K562 (cell line): ENCODE data around the gene U2SURP.

Experiments
- CBX2 ChIP-seq: fragments of 200-600 bp; sonication (generic); IDR thresholded peaks from one replicate; pipeline ENCODE4 v1.6.1; 2012; ENCODE audit warnings: mild to moderate bottlenecking, low read length, inconsistent platforms; ENCODE audit not compliant: insufficient read depth, poor library complexity, severe bottlenecking
- CTCF ChIP-seq, 3 experiments: IDR thresholded peaks in 2 of 3; conservative IDR thresholded peaks in 1 of 3; 2 replicates each; pipeline ENCODE4 v1.5.1; 2011 to 2012; ENCODE audit warnings: low read length in 3 of 3, mild to moderate bottlenecking in 3 of 3, control low read depth in 2 of 3, improper control_type of control experiment in 1 of 3, inconsistent platforms in 1 of 3, low read depth in 1 of 3, mixed read lengths in 1 of 3, moderate library complexity in 1 of 3; ENCODE audit not compliant: insufficient read depth in 2 of 3
- E2F5 ChIP-seq: sonication (generic); formaldehyde crosslinking; IDR thresholded peaks from 2 replicates; pipeline ENCODE4 v1.8.0; 2022; ENCODE audit warnings: mild to moderate bottlenecking, missing genetic modification reagents
- ETV6 ChIP-seq, 3 experiments: fragments of 150-350 bp in 1 of 3; sonication (generic) in 1 of 3; formaldehyde crosslinking in 1 of 3; IDR thresholded peaks; 2 replicates each; pipeline versions ENCODE4 v1.6.1 to v1.8.0; 2014 to 2022; ENCODE audit warnings: borderline replicate concordance in 2 of 3, low read depth in 2 of 3, antibody characterized with exemption in 1 of 3, low read length in 1 of 3, mild to moderate bottlenecking in 1 of 3, missing genetic modification reagents in 1 of 3
- JUND ChIP-seq, 2 experiments: IDR thresholded peaks; 2 replicates in 1 of 2; 3 replicates in 1 of 2; pipeline ENCODE4 v1.6.1; 2011; ENCODE audit warnings: borderline replicate concordance in 2 of 2, low read depth in 2 of 2, low read length in 2 of 2, improper control_type of control experiment in 1 of 2, missing biosample characterization in 1 of 2, missing genetic modification characterization in 1 of 2, missing genetic modification reagents in 1 of 2
- MAX ChIP-seq: sonication (generic); formaldehyde crosslinking; IDR thresholded peaks from 2 replicates; pipeline ENCODE4 v1.9.0; 2022; ENCODE audit warnings: mild to moderate bottlenecking, missing genetic modification reagents
- PML ChIP-seq: IDR thresholded peaks from 2 replicates; pipeline ENCODE4 v1.6.1; 2012; ENCODE audit warnings: low read length, inconsistent platforms
- RCOR1 ChIP-seq, 2 experiments: IDR thresholded peaks; 2 replicates each; pipeline ENCODE4 v1.6.1; 2012; ENCODE audit warnings: low read depth in 2 of 2, low read length in 2 of 2, borderline replicate concordance in 1 of 2, improper control_type of control experiment in 1 of 2
- ZNF175 ChIP-seq: fragments of 200-800 bp; sonication (Bioruptor generic); IDR thresholded peaks from 2 replicates; pipeline ENCODE4 v1.6.1; 2016; ENCODE audit warnings: low read depth, mild to moderate bottlenecking, missing genetic modification characterization, missing compliant biosample characterization

GRCh38 chr3:143011705-143012104, 10.3 kb downstream of the U2SURP start:
- TF ChIP-seq ETV6 (IDR thresholded peaks at IDR 0.05; ENCODE audit: borderline replicate concordance in 1 of 2, low read depth in 2 of 2, low read length in 1 of 2) (no peak), ETV6 (CRISPR knock-in tag; IDR thresholded peaks at IDR 0.05; ENCODE audit: borderline replicate concordance) (no peak), CBX2 (no peak), MAX (no peak), ZNF175 (no peak), PML (no peak), CTCF (IDR thresholded peaks at IDR 0.05 in 2 of 3, conservative IDR thresholded peaks at IDR 0.05 in 1 of 3; ENCODE audit: insufficient read depth in 2 of 3, low read depth in 1 of 3, low read length in 3 of 3) (no peak), JUND (IDR thresholded peaks at IDR 0.05; ENCODE audit: borderline replicate concordance, low read depth, low read length) (no peak), JUND (tag; IDR thresholded peaks at IDR 0.05; ENCODE audit: borderline replicate concordance, low read depth, low read length) (no peak), E2F5 (no peak), RCOR1 (IDR thresholded peaks at IDR 0.05; ENCODE audit: borderline replicate concordance in 1 of 2, low read depth in 2 of 2, low read length in 2 of 2) (no peak)
